Effector memory CD8-positive, alpha-beta T cell (primary cell): ENCODE measurements around the gene ESRP2.

Experiments
- ATAC-seq: fragments of 150-1000 bp; cut with Tn5 transposase; replicated peaks from 2 replicates; pipeline ENCODE4 v1.10.0; 2021; ENCODE audit warnings: mild to moderate bottlenecking, moderate library complexity
- DNase-seq, 3 experiments: peaks; one replicate each; pipeline ENCODE4 v3.0.0; 2021
- H3K27ac Mint-ChIP-seq, 2 donors: one replicate each; pipeline ENCODE4 v1.8.0; 2022; ENCODE audit warnings: mild to moderate bottlenecking in 2 of 2, mixed read lengths in 2 of 2, moderate library complexity in 2 of 2
- H3K27me3 Mint-ChIP-seq, 2 donors: one replicate each; pipeline ENCODE4 v1.8.0; 2022; ENCODE audit warnings: mixed read lengths in 2 of 2
- H3K36me3 Mint-ChIP-seq: one replicate; pipeline ENCODE4 v1.8.0; 2022; ENCODE audit warnings: mild to moderate bottlenecking, moderate library complexity, mixed read lengths; ENCODE audit not compliant: insufficient read depth
- H3K4me1 Mint-ChIP-seq, 2 donors: one replicate each; pipeline ENCODE4 v1.8.0; 2022; ENCODE audit warnings: low read depth in 2 of 2, mixed read lengths in 2 of 2
- H3K4me3 Mint-ChIP-seq, 2 donors: one replicate each; pipeline ENCODE4 v1.8.0; 2022; ENCODE audit warnings: mild to moderate bottlenecking in 2 of 2, mixed read lengths in 2 of 2, moderate library complexity in 2 of 2
- H3K9me3 Mint-ChIP-seq, 2 donors: one replicate each; pipeline ENCODE4 v1.8.0; 2022; ENCODE audit warnings: mixed read lengths in 2 of 2

Gene ESRP2

GRCh38 chr16:68206245-68206644 lies 29.7 kb downstream of the ESRP2 start:
- DNase-seq, result no peak
- H3K4me3 Mint-ChIP-seq, result no peak overlapping the region
- H3K36me3 Mint-ChIP-seq, result peaks cover 50% of the 10 kb centered on the region
- H3K9me3 Mint-ChIP-seq, result no peaks in the 10 kb centered on the region
- ATAC-seq, result no peak
- H3K27me3 Mint-ChIP-seq, result no peaks in the 10 kb centered on the region
- H3K4me1 Mint-ChIP-seq, result peaks cover 9 to 18% of the 10 kb centered on the region in 2 donors
- no peak overlapping the region for H3K27ac Mint-ChIP-seq

GRCh38 chr16:68202091-68202519 lies 33.8 kb downstream of the ESRP2 start:
- DNase-seq, result no peak
- H3K27ac Mint-ChIP-seq, result peak overlapping the region; percentile 6 to 60
- peaks cover 7 to 21% of the 10 kb centered on the region in 2 donors for H3K4me1 Mint-ChIP-seq
- ATAC-seq, result no peak
- H3K36me3 Mint-ChIP-seq, result peaks cover 49% of the 10 kb centered on the region
- H3K9me3 Mint-ChIP-seq, result no peaks in the 10 kb centered on the region
- no peaks in the 10 kb centered on the region for H3K27me3 Mint-ChIP-seq
- no peak overlapping the region for H3K4me3 Mint-ChIP-seq

GRCh38 chr16:68200088-68200783 lies 35.7 kb downstream of the ESRP2 start:
- ATAC-seq, result peak; percentile 39
- Mint-ChIP-seq H3K27ac (peak overlapping the region; percentile 56 to 80), H3K4me3 (no peak overlapping the region), H3K27me3 (no peaks in the 10 kb centered on the region), H3K36me3 (peaks cover 52% of the 10 kb centered on the region), H3K9me3 (no peaks in the 10 kb centered on the region), H3K4me1 (peaks cover 7 to 21% of the 10 kb centered on the region in 2 donors)
- DNase-seq, result no peak

- Mint-ChIP-seq H3K4me3 (no peak overlapping the region), H3K27ac (no peak overlapping the region), H3K27me3 (no peaks in the 10 kb centered on the region), H3K9me3 (no peaks in the 10 kb centered on the region), H3K36me3 (peaks cover 40% of the 10 kb centered on the region), H3K4me1 (peaks cover 7 to 28% of the 10 kb centered on the region in 2 donors)
- ATAC-seq (no peak), DNase-seq (no peak)
Measured at GRCh38 chr16:68197250-68197649, 38.7 kb downstream of the ESRP2 start.

GRCh38 chr16:68194251-68194650 lies 41.7 kb downstream of the ESRP2 start:
- ATAC-seq (no peak), DNase-seq (no peak)
- Mint-ChIP-seq H3K27ac (peak overlapping the region in 1 of 2 donors; percentile 59), H3K4me3 (no peak overlapping the region), H3K27me3 (no peaks in the 10 kb centered on the region), H3K4me1 (peaks cover 0 to 19% of the 10 kb centered on the region in 2 donors), H3K9me3 (no peaks in the 10 kb centered on the region), H3K36me3 (peaks cover 38% of the 10 kb centered on the region)

GRCh38 chr16:68190736-68191510 lies 45.0 kb downstream of the ESRP2 start:
- Mint-ChIP-seq H3K9me3 (no peaks in the 10 kb centered on the region), H3K4me3 (no peak overlapping the region), H3K27me3 (no peaks in the 10 kb centered on the region), H3K36me3 (peaks cover 50% of the 10 kb centered on the region), H3K4me1 (peaks cover 2 to 18% of the 10 kb centered on the region in 2 donors), H3K27ac (peak overlapping the region; percentile 30 to 47)
- ATAC-seq (no peak), DNase-seq (no peak)

GRCh38 chr16:68190081-68190480 lies 45.8 kb downstream of the ESRP2 start:
- ATAC-seq (no peak), DNase-seq (no peak)
- no peaks in the 10 kb centered on the region for H3K9me3 Mint-ChIP-seq
- no peaks in the 10 kb centered on the region for H3K27me3 Mint-ChIP-seq
- H3K4me1 Mint-ChIP-seq, result peaks cover 2 to 18% of the 10 kb centered on the region in 2 donors
- H3K27ac Mint-ChIP-seq, result no peak overlapping the region
- no peak overlapping the region for H3K4me3 Mint-ChIP-seq
- H3K36me3 Mint-ChIP-seq, result peaks cover 55% of the 10 kb centered on the region

- no peaks in the 10 kb centered on the region for H3K9me3 Mint-ChIP-seq
- H3K27ac Mint-ChIP-seq, result peak overlapping the region; percentile 22 to 26
- no peaks in the 10 kb centered on the region for H3K27me3 Mint-ChIP-seq
- no peak overlapping the region for H3K4me3 Mint-ChIP-seq
- DNase-seq, result no peak
- no peak for ATAC-seq
- peaks cover 2 to 22% of the 10 kb centered on the region in 2 donors for H3K4me1 Mint-ChIP-seq
- peaks cover 71% of the 10 kb centered on the region for H3K36me3 Mint-ChIP-seq
Measured at GRCh38 chr16:68188170-68188569, 47.8 kb downstream of the ESRP2 start.

GRCh38 chr16:68187505-68187904 lies 48.4 kb downstream of the ESRP2 start:
- H3K4me1 Mint-ChIP-seq, result peaks cover 2 to 15% of the 10 kb centered on the region in 2 donors
- no peaks in the 10 kb centered on the region for H3K9me3 Mint-ChIP-seq
- H3K27me3 Mint-ChIP-seq, result no peaks in the 10 kb centered on the region
- no peak overlapping the region for H3K27ac Mint-ChIP-seq
- DNase-seq (no peak), ATAC-seq (no peak)
- H3K36me3 Mint-ChIP-seq, result peaks cover 71% of the 10 kb centered on the region
- H3K4me3 Mint-ChIP-seq, result no peak overlapping the region

GRCh38 chr16:68186877-68187276 lies 49.0 kb downstream of the ESRP2 start:
- no peaks in the 10 kb centered on the region for H3K27me3 Mint-ChIP-seq
- no peak overlapping the region for H3K4me3 Mint-ChIP-seq
- no peaks in the 10 kb centered on the region for H3K9me3 Mint-ChIP-seq
- DNase-seq, result no peak
- H3K4me1 Mint-ChIP-seq, result peaks cover 2 to 13% of the 10 kb centered on the region in 2 donors
- ATAC-seq, result no peak
- peaks cover 74% of the 10 kb centered on the region for H3K36me3 Mint-ChIP-seq
- H3K27ac Mint-ChIP-seq, result peak overlapping the region in 1 of 2 donors; percentile 8

GRCh38 chr16:68183046-68183445 lies 52.9 kb downstream of the ESRP2 start:
- no peak overlapping the region for H3K4me3 Mint-ChIP-seq
- ATAC-seq (no peak), DNase-seq (no peak)
- no peak overlapping the region for H3K27ac Mint-ChIP-seq
- H3K36me3 Mint-ChIP-seq, result peaks cover 66% of the 10 kb centered on the region
- peaks cover 2 to 22% of the 10 kb centered on the region in 2 donors for H3K4me1 Mint-ChIP-seq
- H3K27me3 Mint-ChIP-seq, result no peaks in the 10 kb centered on the region
- H3K9me3 Mint-ChIP-seq, result no peaks in the 10 kb centered on the region

- H3K4me1 Mint-ChIP-seq, result peaks cover 4 to 29% of the 10 kb centered on the region in 2 donors
- ATAC-seq (no peak), DNase-seq (no peak)
- H3K27ac Mint-ChIP-seq, result no peak overlapping the region
- no peaks in the 10 kb centered on the region for H3K27me3 Mint-ChIP-seq
- peaks cover 72% of the 10 kb centered on the region for H3K36me3 Mint-ChIP-seq
- no peaks in the 10 kb centered on the region for H3K9me3 Mint-ChIP-seq
- no peak overlapping the region for H3K4me3 Mint-ChIP-seq
Measured at GRCh38 chr16:68179855-68180254, 56.1 kb downstream of the ESRP2 start.

- Mint-ChIP-seq H3K4me1 (peaks cover 4 to 29% of the 10 kb centered on the region in 2 donors), H3K4me3 (no peak overlapping the region), H3K36me3 (peaks cover 71% of the 10 kb centered on the region), H3K27me3 (no peaks in the 10 kb centered on the region), H3K9me3 (no peaks in the 10 kb centered on the region), H3K27ac (peak overlapping the region in 1 of 2 donors; percentile 95)
- ATAC-seq, result no peak
- DNase-seq, result no peak
Measured at GRCh38 chr16:68179196-68179795, 56.6 kb downstream of the ESRP2 start.
